DND-41 (cell line): Measurements from ENCODE around the gene KCNIP1.

Experiments
- ATAC-seq: fragments of 200-7000 bp; cut with Tn5 transposase; 3 replicates; pipeline ENCODE4 v1.9.1; 2021; ENCODE audit warnings: low read depth; ENCODE audit not compliant: insufficient read depth
- DNase-seq: peaks from one replicate; pipeline ENCODE4 v3.0.0-alpha.2; 2020
- H2AFZ ChIP-seq: 2 replicates; pipeline ENCODE4 v1.6.0; 2012; ENCODE audit warnings: low read depth, low read length
- H3K27ac ChIP-seq: 2 replicates; pipeline ENCODE4 v1.5.1; 2012; ENCODE audit warnings: low read length, inconsistent platforms
- H3K27me3 ChIP-seq: fragments of 200-600 bp; sonication (generic); 2 replicates; pipeline ENCODE4 v1.6.0; 2012; ENCODE audit warnings: low read length, mild to moderate bottlenecking, inconsistent platforms; ENCODE audit not compliant: insufficient read depth, poor library complexity
- H3K36me3 ChIP-seq: 2 replicates; pipeline ENCODE4 v1.5.1; 2012; ENCODE audit warnings: low read length, inconsistent platforms; ENCODE audit not compliant: insufficient read depth
- H3K4me1 ChIP-seq: 2 replicates; pipeline ENCODE4 v1.5.1; 2012; ENCODE audit warnings: mild to moderate bottlenecking, low read length; ENCODE audit not compliant: insufficient read depth
- H3K4me2 ChIP-seq: 2 replicates; pipeline ENCODE4 v1.6.0; 2012; ENCODE audit warnings: mild to moderate bottlenecking, moderate library complexity, low read length, inconsistent platforms; ENCODE audit not compliant: insufficient read depth
- H3K4me3 ChIP-seq, 2 experiments: fragments of 200-600 bp in 1 of 2; shearing (Covaris generic) in 1 of 2; 2 replicates each; pipeline ENCODE4 v1.5.1; 2012 to 2016; ENCODE audit warnings: inconsistent platforms in 2 of 2, low read length in 2 of 2, mild to moderate bottlenecking in 2 of 2, low read depth in 1 of 2, moderate library complexity in 1 of 2
- H3K79me2 ChIP-seq: 2 replicates; pipeline ENCODE4 v1.6.0; 2012; ENCODE audit warnings: low read length, inconsistent platforms; ENCODE audit not compliant: insufficient read depth
- H3K9ac ChIP-seq: 2 replicates; pipeline ENCODE4 v1.6.0; 2012; ENCODE audit warnings: low read depth, mild to moderate bottlenecking, inconsistent platforms, low read length, moderate library complexity
- H3K9me3 ChIP-seq: 2 replicates; pipeline ENCODE4 v1.5.1; 2012; ENCODE audit warnings: low read length, moderate library complexity, mild to moderate bottlenecking, inconsistent platforms; ENCODE audit not compliant: insufficient read depth, severe bottlenecking
- H4K20me1 ChIP-seq: 2 replicates; pipeline ENCODE4 v1.6.0; 2012; ENCODE audit warnings: low read length; ENCODE audit not compliant: insufficient read depth
- EZH2 ChIP-seq: IDR thresholded peaks from 3 replicates; pipeline ENCODE4 v1.6.1; 2012; ENCODE audit warnings: borderline replicate concordance, low read depth, mild to moderate bottlenecking, moderate library complexity, low read length, inconsistent platforms; ENCODE audit not compliant: severe bottlenecking
- TF ChIP-seq, protein P1 (sequence below): IDR thresholded peaks from 2 replicates; pipeline ENCODE4 v1.5.1; 2012; ENCODE audit warnings: borderline replicate concordance, low read length, moderate library complexity, mild to moderate bottlenecking; ENCODE audit not compliant: poor library complexity, severe bottlenecking; ENCODE audit errors: extremely low read depth

The KCNIP1 gene

DNA sequence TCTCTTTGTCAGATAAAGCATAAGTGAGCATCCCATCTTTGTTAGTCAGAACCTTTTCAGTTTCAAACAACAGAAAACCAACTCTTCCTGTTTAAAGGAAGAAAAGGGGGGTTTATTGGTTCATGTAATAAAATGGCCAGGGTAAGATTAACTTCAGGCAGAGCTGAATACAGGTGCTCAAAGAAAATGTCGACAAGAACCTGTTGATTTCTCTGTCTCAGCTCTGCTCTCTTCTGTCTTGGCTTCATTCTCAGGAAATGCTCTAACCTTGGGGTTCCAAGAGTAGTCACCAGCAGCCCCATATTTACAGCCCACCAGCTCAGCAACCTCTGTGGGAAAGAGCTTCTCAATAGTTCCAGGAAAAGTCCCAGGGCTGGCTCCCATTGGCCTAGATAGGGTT is 25.2 kb downstream of the KCNIP1 start:
- Histone ChIP-seq H3K27ac (no peak overlapping the region), H3K27me3 (peaks cover 3% of the 10 kb centered on the region), H3K79me2 (no peaks in the 10 kb centered on the region), H3K4me1 (no peaks in the 10 kb centered on the region), H3K4me3 (no peak overlapping the region), H3K9me3 (no peaks in the 10 kb centered on the region), H4K20me1 (no peaks in the 10 kb centered on the region; the same call in 1 of the 2 replicates), H3K9ac (no peak overlapping the region), H3K36me3 (no peaks in the 10 kb centered on the region), H2AFZ (no peak overlapping the region), H3K4me2 (no peak overlapping the region)
- ATAC-seq = no peak
- no peak for TF ChIP-seq EZH2
- TF ChIP-seq, protein P1, sequence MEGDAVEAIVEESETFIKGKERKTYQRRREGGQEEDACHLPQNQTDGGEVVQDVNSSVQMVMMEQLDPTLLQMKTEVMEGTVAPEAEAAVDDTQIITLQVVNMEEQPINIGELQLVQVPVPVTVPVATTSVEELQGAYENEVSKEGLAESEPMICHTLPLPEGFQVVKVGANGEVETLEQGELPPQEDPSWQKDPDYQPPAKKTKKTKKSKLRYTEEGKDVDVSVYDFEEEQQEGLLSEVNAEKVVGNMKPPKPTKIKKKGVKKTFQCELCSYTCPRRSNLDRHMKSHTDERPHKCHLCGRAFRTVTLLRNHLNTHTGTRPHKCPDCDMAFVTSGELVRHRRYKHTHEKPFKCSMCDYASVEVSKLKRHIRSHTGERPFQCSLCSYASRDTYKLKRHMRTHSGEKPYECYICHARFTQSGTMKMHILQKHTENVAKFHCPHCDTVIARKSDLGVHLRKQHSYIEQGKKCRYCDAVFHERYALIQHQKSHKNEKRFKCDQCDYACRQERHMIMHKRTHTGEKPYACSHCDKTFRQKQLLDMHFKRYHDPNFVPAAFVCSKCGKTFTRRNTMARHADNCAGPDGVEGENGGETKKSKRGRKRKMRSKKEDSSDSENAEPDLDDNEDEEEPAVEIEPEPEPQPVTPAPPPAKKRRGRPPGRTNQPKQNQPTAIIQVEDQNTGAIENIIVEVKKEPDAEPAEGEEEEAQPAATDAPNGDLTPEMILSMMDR = no peak
- no peak for DNase-seq

DNA sequence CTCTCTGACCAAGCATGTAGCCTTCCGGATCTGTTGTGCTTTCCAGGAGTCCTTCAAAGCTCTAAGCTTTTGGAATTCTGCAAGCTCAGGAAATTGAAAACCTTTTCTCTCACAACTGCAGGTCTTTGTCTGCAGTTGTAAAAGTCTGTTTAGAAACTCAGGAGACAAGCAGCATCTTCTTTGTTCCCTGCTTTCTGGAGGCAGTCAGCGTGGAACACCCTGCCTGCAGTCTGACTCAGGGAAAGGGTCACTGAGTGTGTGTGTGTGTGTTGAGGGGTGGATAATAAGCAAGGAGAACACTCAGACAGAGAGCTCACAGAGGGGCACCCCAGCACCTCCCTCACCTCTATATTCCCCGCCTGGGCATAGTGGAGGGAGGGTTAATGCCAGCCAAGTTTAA is 29.1 kb downstream of the KCNIP1 start:
- Histone ChIP-seq H3K9ac (no peak overlapping the region), H3K4me3 (no peak overlapping the region), H3K79me2 (no peaks in the 10 kb centered on the region), H3K4me2 (no peak overlapping the region), H3K27ac (no peak overlapping the region), H3K36me3 (no peaks in the 10 kb centered on the region), H3K9me3 (no peaks in the 10 kb centered on the region), H2AFZ (no peak overlapping the region), H3K4me1 (no peaks in the 10 kb centered on the region), H4K20me1 (no peaks in the 10 kb centered on the region), H3K27me3 (peaks cover 9% of the 10 kb centered on the region)
- ATAC-seq (no peak), DNase-seq (no peak)
- no peak for TF ChIP-seq EZH2
- TF ChIP-seq, protein P1 = no peak

DNA sequence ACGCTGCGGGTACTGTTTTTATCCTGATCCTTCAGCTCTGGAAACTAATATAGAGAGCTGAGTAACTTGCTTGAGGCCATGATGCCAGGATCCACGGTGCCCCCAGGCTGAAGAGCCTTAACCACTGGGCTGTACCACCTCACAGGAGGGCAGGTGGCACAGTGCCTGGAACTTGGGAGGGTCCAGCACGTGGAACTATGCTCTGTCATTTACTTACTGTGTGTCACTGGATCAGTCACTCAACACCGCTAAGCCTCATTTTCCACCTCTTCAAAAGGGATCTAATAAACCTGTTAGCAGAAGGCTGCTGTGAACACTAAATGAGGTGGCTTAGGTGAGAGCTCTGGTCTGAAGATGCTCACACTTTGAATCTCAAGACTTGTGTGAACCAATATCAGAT is 29.6 kb downstream of the KCNIP1 start:
- ATAC-seq (no peak), DNase-seq (no peak)
- Histone ChIP-seq H2AFZ (no peak overlapping the region), H3K4me2 (no peak overlapping the region), H3K27me3 (peaks cover 10% of the 10 kb centered on the region), H3K9me3 (no peaks in the 10 kb centered on the region), H3K36me3 (no peaks in the 10 kb centered on the region), H3K9ac (no peak overlapping the region), H3K4me3 (no peak overlapping the region), H4K20me1 (no peaks in the 10 kb centered on the region), H3K79me2 (no peaks in the 10 kb centered on the region), H3K4me1 (no peaks in the 10 kb centered on the region), H3K27ac (no peak overlapping the region)
- no peak for TF ChIP-seq EZH2

DNA sequence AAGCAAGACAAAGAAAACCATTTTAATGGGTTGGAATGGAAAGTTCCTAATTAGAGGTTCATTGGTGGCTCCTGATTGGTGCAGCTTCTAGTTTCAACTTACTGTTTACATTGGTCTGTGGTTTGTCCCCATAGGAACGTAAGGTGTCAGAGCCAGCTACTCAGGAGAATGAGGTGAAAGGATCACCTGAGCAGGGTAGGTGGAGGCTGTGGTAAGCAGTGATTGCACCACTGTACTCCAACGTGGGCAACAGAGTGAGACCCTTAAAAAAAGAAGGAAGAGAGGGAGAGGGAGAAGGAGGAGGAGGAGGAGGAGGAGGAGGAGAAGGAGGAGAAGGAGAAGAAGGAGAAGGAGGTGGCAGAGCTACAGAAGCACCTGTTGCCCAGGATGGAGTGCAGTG is 30.4 kb downstream of the KCNIP1 start:
- Histone ChIP-seq H3K4me2 (no peak overlapping the region), H4K20me1 (no peaks in the 10 kb centered on the region), H3K27me3 (peaks cover 16% of the 10 kb centered on the region), H3K9me3 (no peaks in the 10 kb centered on the region), H3K4me3 (no peak overlapping the region), H2AFZ (no peak overlapping the region), H3K79me2 (no peaks in the 10 kb centered on the region), H3K9ac (no peak overlapping the region), H3K4me1 (no peaks in the 10 kb centered on the region), H3K27ac (no peak overlapping the region), H3K36me3 (no peaks in the 10 kb centered on the region)
- DNase-seq (no peak), ATAC-seq (no peak)
- TF ChIP-seq EZH2 = no peak
- TF ChIP-seq, protein P1 = no peak
